SU-DHL-6 (cell line): ENCODE data around the gene KLHL1.
A peak's percentile ranks its signal among the peaks of the same experiment; 100 is the strongest.

ENCODE experiments used
- H2AFZ ChIP-seq: fragments of 200-600 bp; sonication (generic); 2 replicates; pipeline ENCODE4 v1.6.1; 2014; ENCODE audit warnings: low read depth, mild to moderate bottlenecking, moderate library complexity, mixed read lengths, antibody characterized with exemption, low read length; ENCODE audit not compliant: severe bottlenecking
- H3F3A ChIP-seq: fragments of 200-600 bp; shearing (Covaris generic); 2 replicates; pipeline ENCODE4 v1.6.0; 2016; ENCODE audit warnings: antibody characterized with exemption, mild to moderate bottlenecking; ENCODE audit not compliant: insufficient read depth
- H3K27ac ChIP-seq: fragments of 200-600 bp; sonication (generic); 2 replicates; pipeline ENCODE4 v1.5.1; 2016; ENCODE audit warnings: low read depth, mild to moderate bottlenecking, low read length, moderate library complexity, mixed read lengths
- H3K27me3 ChIP-seq: fragments of 200-600 bp; sonication (generic), shearing (Covaris generic); 2 replicates; pipeline ENCODE4 v1.6.0; 2014; ENCODE audit warnings: mild to moderate bottlenecking, low read length
- H3K36me3 ChIP-seq: fragments of 200-600 bp; sonication (generic); 2 replicates; pipeline ENCODE4 v1.6.1; 2014; ENCODE audit warnings: mild to moderate bottlenecking, low read length, mixed read lengths
- H3K4me2 ChIP-seq: fragments of 300-600, 200-600 bp; shearing (Covaris generic), sonication (generic); 2 replicates; pipeline ENCODE4 v1.6.0; 2014; ENCODE audit warnings: low read length, low read depth, mild to moderate bottlenecking; ENCODE audit not compliant: poor library complexity, severe bottlenecking
- H3K4me3 ChIP-seq: fragments of 200-600 bp; sonication (generic); 2 replicates; pipeline ENCODE4 v1.5.1; 2014; ENCODE audit warnings: antibody characterized with exemption, low read length, mild to moderate bottlenecking, mixed read lengths; ENCODE audit not compliant: insufficient read depth, poor library complexity, severe bottlenecking
- H3K79me2 ChIP-seq: fragments of 200-600 bp; sonication (generic); 2 replicates; pipeline ENCODE4 v1.6.1; 2014; ENCODE audit warnings: mild to moderate bottlenecking, low read length, moderate library complexity; ENCODE audit not compliant: insufficient read depth
- H3K9ac ChIP-seq: fragments of 200-600 bp; sonication (generic); 2 replicates; pipeline ENCODE4 v1.7.0; 2014; ENCODE audit warnings: mild to moderate bottlenecking, low read length
- H3K9me2 ChIP-seq: fragments of 200-600 bp; sonication (generic); replicated peaks from 2 replicates; pipeline ENCODE4 v1.6.1; 2014; ENCODE audit warnings: low read length; ENCODE audit not compliant: insufficient read depth
- H3K9me3 ChIP-seq: fragments of 200-600 bp; sonication (generic); 2 replicates; pipeline ENCODE4 v1.6.1; 2014; ENCODE audit warnings: low read length, mixed read lengths; ENCODE audit not compliant: insufficient read depth
- H4K20me1 ChIP-seq: fragments of 200-600 bp; sonication (generic); 2 replicates; pipeline ENCODE4 v1.6.1; 2014; ENCODE audit warnings: low read depth, mild to moderate bottlenecking, antibody characterized with exemption, low read length, moderate library complexity, mixed read lengths
- CTCF ChIP-seq: fragments of 200-600 bp; sonication (generic); IDR thresholded peaks from one replicate; pipeline ENCODE4 v1.5.1; 2017; ENCODE audit warnings: antibody characterized with exemption, mild to moderate bottlenecking, low read length, moderate library complexity; ENCODE audit not compliant: insufficient read depth, poor library complexity, severe bottlenecking
- EZH2phosphoT487 ChIP-seq: fragments of 200-600 bp; sonication (generic), shearing (Covaris generic); conservative IDR thresholded peaks from 2 replicates; pipeline ENCODE4 v1.6.1; 2018; ENCODE audit warnings: mild to moderate bottlenecking, antibody characterized with exemption, low read length, moderate library complexity, mixed read lengths

Gene KLHL1

GRCh38 chr13:69690999-69691398 lies 417.3 kb downstream of the KLHL1 start:
- Histone ChIP-seq H3K36me3 (no peaks in the 10 kb centered on the region), H3K4me3 (no peak overlapping the region), H3K9me3 (no peaks in the 10 kb centered on the region), H3F3A (0 out of 2 replicates have a peak, but pooled peaks cover 8% of the 10 kb centered on the region), H4K20me1 (no peaks in the 10 kb centered on the region), H3K27ac (no peak overlapping the region), H3K4me2 (no peak overlapping the region), H2AFZ (no peak overlapping the region), H3K9ac (no peak overlapping the region), H3K9me2 (no peaks in the 10 kb centered on the region), H3K79me2 (no peaks in the 10 kb centered on the region), H3K27me3 (no peaks in the 10 kb centered on the region)
- TF ChIP-seq EZH2phosphoT487 (no peak), CTCF (no peak)

- Histone ChIP-seq H3K9me3 (no peaks in the 10 kb centered on the region), H3K9ac (0 out of 2 replicates have a peak overlapping the region, but pooled peaks have one; percentile 5), H3K27ac (peak overlapping the region; percentile 55), H3F3A (peaks cover 8% of the 10 kb centered on the region; the same call in 1 of the 2 replicates), H3K36me3 (no peaks in the 10 kb centered on the region), H3K4me2 (peak overlapping the region; percentile 59), H3K9me2 (no peaks in the 10 kb centered on the region), H2AFZ (peak overlapping the region; percentile 48), H4K20me1 (no peaks in the 10 kb centered on the region), H3K79me2 (no peaks in the 10 kb centered on the region), H3K27me3 (no peaks in the 10 kb centered on the region), H3K4me3 (peak overlapping the region; percentile 17)
- TF ChIP-seq EZH2phosphoT487 (no peak), CTCF (no peak)
Measured at GRCh38 chr13:69683921-69684686, 424.1 kb downstream of the KLHL1 start.

- Histone ChIP-seq H3K9me2 (no peaks in the 10 kb centered on the region), H4K20me1 (no peaks in the 10 kb centered on the region), H3K9me3 (no peaks in the 10 kb centered on the region), H3K9ac (no peak overlapping the region), H2AFZ (no peak overlapping the region), H3K27me3 (no peaks in the 10 kb centered on the region), H3K79me2 (no peaks in the 10 kb centered on the region), H3K27ac (no peak overlapping the region), H3K36me3 (no peaks in the 10 kb centered on the region), H3F3A (peaks cover 1% of the 10 kb centered on the region; the same call in 1 of the 2 replicates), H3K4me3 (no peak overlapping the region), H3K4me2 (no peak overlapping the region)
- TF ChIP-seq EZH2phosphoT487 = no peak
Measured at GRCh38 chr13:69681722-69682121, 426.5 kb downstream of the KLHL1 start.

- H3K9ac ChIP-seq = no peak overlapping the region
- H2AFZ ChIP-seq = peak overlapping the region; percentile 62
- no peaks in the 10 kb centered on the region for H3K79me2 ChIP-seq
- no peaks in the 10 kb centered on the region for H3K9me2 ChIP-seq
- no peak overlapping the region for H3K27ac ChIP-seq
- no peaks in the 10 kb centered on the region for H3K27me3 ChIP-seq
- no peaks in the 10 kb centered on the region for H3K9me3 ChIP-seq
- no peaks in the 10 kb centered on the region for H3K36me3 ChIP-seq
- H3K4me2 ChIP-seq = no peak overlapping the region
- H3K4me3 ChIP-seq = no peak overlapping the region
- TF ChIP-seq EZH2phosphoT487 = no peak
- no peak for TF ChIP-seq CTCF
- H3F3A ChIP-seq = no peaks in the 10 kb centered on the region
- H4K20me1 ChIP-seq = no peaks in the 10 kb centered on the region
Measured at GRCh38 chr13:69677343-69677742, 430.9 kb downstream of the KLHL1 start.
